ENCODE data around the gene MARCHF10.
"Not testable (repeated sequence)": the region's sequence is repeated elsewhere in the genome, so short reads cannot be mapped to it uniquely, and the experiment has no call there.

The MARCHF10 gene

GRCh38 chr17:62693616-62694409 lies 114.3 kb downstream of the MARCHF10 start:
- no peak for DNase-seq

- DNase-seq = no peak
Observed at GRCh38 chr17:62692721-62693431, 115.2 kb downstream of the MARCHF10 start.

- no peak for DNase-seq
Observed at GRCh38 chr17:62692159-62692651, 115.9 kb downstream of the MARCHF10 start.

- not testable (repeated sequence) for DNase-seq
Observed at GRCh38 chr17:62691589-62691915, 116.6 kb downstream of the MARCHF10 start.

- no peak for DNase-seq
Observed at GRCh38 chr17:62690168-62690897, 117.8 kb downstream of the MARCHF10 start.

GRCh38 chr17:62689441-62690167 lies 118.5 kb downstream of the MARCHF10 start:
- DNase-seq = no peak

- DNase-seq = no peak
Observed at GRCh38 chr17:62688398-62689160, 119.5 kb downstream of the MARCHF10 start.

- no peak for DNase-seq
Observed at GRCh38 chr17:62687997-62688396, 120.1 kb downstream of the MARCHF10 start.

- no peak for DNase-seq
Observed at GRCh38 chr17:62684179-62684578, 123.9 kb downstream of the MARCHF10 start.

GRCh38 chr17:62681939-62682381 lies 126.2 kb downstream of the MARCHF10 start:
- no peak for DNase-seq

- DNase-seq = no peak
Observed at GRCh38 chr17:62681061-62681938, 126.8 kb downstream of the MARCHF10 start.

- no peak for DNase-seq
Observed at GRCh38 chr17:62680541-62681052, 127.5 kb downstream of the MARCHF10 start.

GRCh38 chr17:62679866-62680377 lies 128.2 kb downstream of the MARCHF10 start:
- no peak for DNase-seq

GRCh38 chr17:62678214-62678919 lies 129.7 kb downstream of the MARCHF10 start:
- no peak for DNase-seq

- DNase-seq = no peak
Observed at GRCh38 chr17:62676952-62677596, 131.0 kb downstream of the MARCHF10 start.

GRCh38 chr17:62676231-62676943 lies 131.7 kb downstream of the MARCHF10 start:
- no peak for DNase-seq

- DNase-seq = no peak
Observed at GRCh38 chr17:62675701-62676100, 132.4 kb downstream of the MARCHF10 start.

GRCh38 chr17:62675260-62675659 lies 132.9 kb downstream of the MARCHF10 start:
- DNase-seq = no peak

Data from right forelimb (tissue), 1 donor.